Measurements from ENCODE around the gene RNF112. TPM values are rescaled to one million over a fixed set of nuclear protein-coding genes. Genes with fewer than 3 reads are reported as not detected.

RNF112 gene
- total RNA-seq, 1 experiment from 2014 or later: 0.81 TPM

DNA sequence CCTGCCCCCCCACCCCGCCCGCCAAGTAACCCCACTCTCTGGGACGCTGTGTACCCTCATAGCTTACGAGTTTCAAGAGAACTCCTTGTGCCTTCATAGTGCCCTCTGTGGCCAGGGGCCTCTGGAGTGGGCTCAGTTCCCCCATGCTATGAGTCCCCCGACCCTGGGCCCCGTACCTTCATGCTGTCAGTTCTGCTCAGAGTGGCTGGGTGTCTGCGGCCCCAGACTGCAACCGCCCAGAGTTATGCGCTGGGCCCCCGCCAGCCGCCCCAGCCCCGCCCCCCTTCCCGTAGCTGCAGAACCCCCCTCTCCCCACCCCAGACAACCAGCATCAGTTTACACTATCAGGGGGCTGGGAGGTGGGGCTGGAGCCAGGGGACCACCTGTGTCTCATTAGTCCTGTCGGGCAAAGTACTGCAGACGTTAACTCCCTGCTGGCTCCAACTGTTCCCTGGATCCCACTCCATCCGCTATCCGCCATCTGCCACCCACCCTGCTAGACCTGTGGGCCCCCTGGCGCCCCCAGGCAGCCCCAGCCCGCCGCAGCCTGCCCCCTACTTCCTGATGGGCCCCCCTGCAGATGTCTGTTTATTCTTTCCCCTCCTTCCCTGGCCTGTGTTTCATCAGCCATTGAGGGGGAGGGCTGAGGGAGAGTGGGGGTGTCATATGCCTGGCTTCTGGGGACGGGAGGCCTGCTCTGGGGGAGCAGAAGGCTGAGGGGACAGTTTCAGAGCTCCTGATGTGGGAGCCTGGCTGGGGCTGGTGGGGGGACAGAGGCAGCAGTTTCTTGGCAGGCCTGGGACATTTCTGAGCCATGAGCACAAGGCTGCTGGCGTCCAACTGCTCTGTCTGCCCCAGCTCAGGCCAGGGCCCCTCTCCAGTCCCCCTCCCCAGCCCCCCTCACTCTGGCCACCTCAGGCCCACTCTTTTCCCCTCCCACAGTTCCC, 23.8 kb upstream of the RNF112 start, which contains the start of gene MFAP4:
TSS of gene MFAP4 (minus strand) at position 217 of the 947 bp plus-strand sequence. CDS start at position 182, 35 bp downstream.
- Histone ChIP-seq H2AFZ (ENCODE audit: low read length) (no peak within 1 kb of the TSS), H3K27ac (ENCODE audit: insufficient read length, low read depth, low read length) (no peak within 1 kb of the TSS)
- H3K27ac Mint-ChIP-seq: peak within 1 kb of the TSS; percentile 92 to 98 (median 95)

More for the DNA sequence above, 23.8 kb upstream of the RNF112 start, which contains the start of gene MFAP4:
- peaks cover 16 to 32% (median 30%) of the 10 kb centered on the region in 3 experiments for H3K36me3 Mint-ChIP-seq (ENCODE audit: insufficient read depth in 1 of 3, low read depth in 3 of 3)
- no peaks in the 10 kb centered on the region for H3K27me3 Mint-ChIP-seq (ENCODE audit: low read depth)
- DNase-seq: peak; percentile 87
- Histone ChIP-seq H4K5ac (ENCODE audit: insufficient read length, low read depth, low read length) (no peak within 1 kb of the TSS), H4K91ac (ENCODE audit: insufficient read length, low read depth, low read length) (no peak within 1 kb of the TSS), H4K20me1 (ENCODE audit: control insufficient read depth, insufficient read depth, insufficient read length) (no peaks in the 10 kb centered on the region), H3K23ac (ENCODE audit: insufficient read length, low read depth, low read length) (no peak within 1 kb of the TSS), H2BK15ac (ENCODE audit: low read depth, low read length) (no peak within 1 kb of the TSS), H3K79me1 (ENCODE audit: insufficient read depth, low read depth, low read length, poor library complexity, severe bottlenecking) (no peaks in the 10 kb centered on the region), H3K27me3 (ENCODE audit: insufficient read depth, low read length) (no peaks in the 10 kb centered on the region), H3K4me2 (ENCODE audit: insufficient read depth, insufficient read length, low read length) (peak within 1 kb of the TSS; percentile 19), H2AK5ac (ENCODE audit: insufficient read length, low read length) (no peak within 1 kb of the TSS), H3K56ac (ENCODE audit: insufficient read length, low read depth, low read length) (no peak within 1 kb of the TSS), H3K23me2 (ENCODE audit: insufficient read length, low read depth, low read length, poor library complexity, severe bottlenecking) (no peaks in the 10 kb centered on the region), H3K9ac (ENCODE audit: extremely low read depth, insufficient read length, low read length) (no peak within 1 kb of the TSS), H4K8ac (replicated peaks; ENCODE audit: insufficient read length, low read depth, low read length) (no peak within 1 kb of the TSS), H2BK20ac (ENCODE audit: low read depth, low read length, poor library complexity, severe bottlenecking) (no peak within 1 kb of the TSS), H3K79me2 (ENCODE audit: insufficient read depth, low read length) (no peaks in the 10 kb centered on the region), H3T11ph (ENCODE audit: low read length) (no peak within 1 kb of the TSS), H3K14ac (ENCODE audit: insufficient read depth, low read length) (peak within 1 kb of the TSS; percentile 66; the same call in 1 of the 2 replicates), H3K9me3 (ENCODE audit: control insufficient read depth, low read depth, low read length) (no peaks in the 10 kb centered on the region), H2BK120ac (ENCODE audit: low read depth, low read length, poor library complexity, severe bottlenecking) (no peak within 1 kb of the TSS), H2BK5ac (ENCODE audit: insufficient read length, low read length) (no peak within 1 kb of the TSS), H3K18ac (ENCODE audit: insufficient read length, low read depth, low read length) (peak within 1 kb of the TSS; percentile 15), H3K4ac (ENCODE audit: low read depth, low read length) (no peak within 1 kb of the TSS), H2BK12ac (ENCODE audit: insufficient read length, low read depth, low read length) (no peak within 1 kb of the TSS), H3K4me1 (ENCODE audit: insufficient read depth, low read length) (peaks cover 7% of the 10 kb centered on the region; the same call in 1 of the 2 replicates)
- H3K4me1 Mint-ChIP-seq: peaks cover 47 to 66% of the 10 kb centered on the region in 2 experiments
- H3K4me3 Mint-ChIP-seq: peak within 1 kb of the TSS; percentile 26 to 63; a peak in 4 of 5 replicates
- H3K9me3 Mint-ChIP-seq: peaks cover 0 to 2% of the 10 kb centered on the region in 2 experiments; a peak in 1 of 5 replicates
- WGBS (ENCODE audit: extremely low coverage, insufficient read length, low lambda C conversion rate): no CpG with 5 or more reads among the region's 22 CpGs
- TF ChIP-seq, protein P1, sequence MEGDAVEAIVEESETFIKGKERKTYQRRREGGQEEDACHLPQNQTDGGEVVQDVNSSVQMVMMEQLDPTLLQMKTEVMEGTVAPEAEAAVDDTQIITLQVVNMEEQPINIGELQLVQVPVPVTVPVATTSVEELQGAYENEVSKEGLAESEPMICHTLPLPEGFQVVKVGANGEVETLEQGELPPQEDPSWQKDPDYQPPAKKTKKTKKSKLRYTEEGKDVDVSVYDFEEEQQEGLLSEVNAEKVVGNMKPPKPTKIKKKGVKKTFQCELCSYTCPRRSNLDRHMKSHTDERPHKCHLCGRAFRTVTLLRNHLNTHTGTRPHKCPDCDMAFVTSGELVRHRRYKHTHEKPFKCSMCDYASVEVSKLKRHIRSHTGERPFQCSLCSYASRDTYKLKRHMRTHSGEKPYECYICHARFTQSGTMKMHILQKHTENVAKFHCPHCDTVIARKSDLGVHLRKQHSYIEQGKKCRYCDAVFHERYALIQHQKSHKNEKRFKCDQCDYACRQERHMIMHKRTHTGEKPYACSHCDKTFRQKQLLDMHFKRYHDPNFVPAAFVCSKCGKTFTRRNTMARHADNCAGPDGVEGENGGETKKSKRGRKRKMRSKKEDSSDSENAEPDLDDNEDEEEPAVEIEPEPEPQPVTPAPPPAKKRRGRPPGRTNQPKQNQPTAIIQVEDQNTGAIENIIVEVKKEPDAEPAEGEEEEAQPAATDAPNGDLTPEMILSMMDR (conservative IDR thresholded peaks at IDR 0.05): no peak

All from H9 (cell line).